Astrocyte (in vitro differentiated cells and primary cell): ENCODE results near the gene TMPRSS7. TPM values are rescaled to one million over a fixed set of nuclear protein-coding genes. Genes with fewer than 3 reads are reported as not detected.
"Not testable (repeated sequence)": the region's sequence is repeated elsewhere in the genome, so short reads cannot be mapped to it uniquely, and the experiment has no call there.

Experiments
- DNase-seq: peaks from one replicate; pipeline ENCODE4 v3.0.0-alpha.2; 2010; ENCODE audit warnings: low read depth
- FAIRE-seq: peaks from 2 replicates; lab custom pipeline; 2011; peaks lifted over from hg19 to GRCh38; lab: Jason Lieb, UNC
- H2AFZ ChIP-seq: 2 replicates; pipeline ENCODE4 v1.6.0; 2012; ENCODE audit warnings: low read depth, low read length, inconsistent platforms
- H3K27ac ChIP-seq: 2 replicates; pipeline ENCODE4 v1.5.1; 2011; ENCODE audit warnings: low read depth, low read length, inconsistent platforms
- H3K27me3 ChIP-seq: 2 replicates; pipeline ENCODE4 v1.6.0; 2011; ENCODE audit warnings: low read length, inconsistent platforms; ENCODE audit not compliant: insufficient read depth
- H3K36me3 ChIP-seq: 2 replicates; pipeline ENCODE4 v1.5.1; 2011; ENCODE audit warnings: low read length, inconsistent platforms; ENCODE audit not compliant: insufficient read depth
- H3K4me1 ChIP-seq: 2 replicates; pipeline ENCODE4 v1.5.1; 2011; ENCODE audit warnings: low read length, inconsistent platforms; ENCODE audit not compliant: insufficient read depth
- H3K4me2 ChIP-seq: 2 replicates; pipeline ENCODE4 v1.6.0; 2012; ENCODE audit warnings: low read length, inconsistent platforms
- H3K4me3 ChIP-seq: 2 replicates; pipeline ENCODE4 v1.5.1; 2011; ENCODE audit warnings: low read depth, mild to moderate bottlenecking, low read length, inconsistent platforms; ENCODE audit not compliant: insufficient read depth
- H3K79me2 ChIP-seq: 2 replicates; pipeline ENCODE4 v1.6.0; 2012; ENCODE audit warnings: mild to moderate bottlenecking, low read length, inconsistent platforms; ENCODE audit not compliant: insufficient read depth
- H3K9ac ChIP-seq: 2 replicates; pipeline ENCODE4 v1.6.0; 2012; ENCODE audit warnings: mild to moderate bottlenecking, low read length, inconsistent platforms
- H3K9me3 ChIP-seq: 2 replicates; pipeline ENCODE4 v1.5.1; 2012; ENCODE audit warnings: low read depth, mild to moderate bottlenecking, low read length, inconsistent platforms; ENCODE audit not compliant: insufficient read depth
- H4K20me1 ChIP-seq: 2 replicates; pipeline ENCODE4 v1.6.0; 2012; ENCODE audit warnings: low read length, inconsistent platforms; ENCODE audit not compliant: insufficient read depth
- H3K27ac Mint-ChIP-seq: one replicate; pipeline ENCODE4 v1.8.0; 2021; ENCODE audit warnings: mild to moderate bottlenecking, mixed read lengths; ENCODE audit not compliant: unreplicated experiment
- H3K27me3 Mint-ChIP-seq: one replicate; pipeline ENCODE4 v1.8.0; 2021; ENCODE audit warnings: low read depth, mixed read lengths; ENCODE audit not compliant: unreplicated experiment
- H3K36me3 Mint-ChIP-seq: one replicate; pipeline ENCODE4 v1.8.0; 2021; ENCODE audit warnings: low read depth, mixed read lengths; ENCODE audit not compliant: unreplicated experiment
- H3K4me1 Mint-ChIP-seq: one replicate; pipeline ENCODE4 v1.8.0; 2021; ENCODE audit warnings: low read depth, mixed read lengths; ENCODE audit not compliant: unreplicated experiment
- H3K4me3 Mint-ChIP-seq: one replicate; pipeline ENCODE4 v1.8.0; 2021; ENCODE audit warnings: mild to moderate bottlenecking, moderate library complexity, mixed read lengths; ENCODE audit not compliant: unreplicated experiment
- H3K9me3 Mint-ChIP-seq: one replicate; pipeline ENCODE4 v1.8.0; 2021; ENCODE audit warnings: mild to moderate bottlenecking, mixed read lengths; ENCODE audit not compliant: unreplicated experiment
- EZH2 ChIP-seq: IDR thresholded peaks from 2 replicates; pipeline ENCODE4 v1.6.1; 2012; ENCODE audit warnings: mild to moderate bottlenecking, low read length, inconsistent platforms; ENCODE audit not compliant: insufficient read depth
- total RNA-seq: library from RNA; stranded (reverse); gene quantifications from 2 replicates; pipeline ENCODE4 v1.2.1, GENCODE V29; 2021
- TF ChIP-seq, protein P1 (sequence below): IDR thresholded peaks from 2 replicates; pipeline ENCODE4 v1.5.1; 2011; ENCODE audit warnings: low read depth, mild to moderate bottlenecking, inconsistent platforms, low read length, moderate library complexity; ENCODE audit not compliant: insufficient read depth

TMPRSS7 gene
- total RNA-seq, 1 donor from 2014 or later, result not detected

DNA sequence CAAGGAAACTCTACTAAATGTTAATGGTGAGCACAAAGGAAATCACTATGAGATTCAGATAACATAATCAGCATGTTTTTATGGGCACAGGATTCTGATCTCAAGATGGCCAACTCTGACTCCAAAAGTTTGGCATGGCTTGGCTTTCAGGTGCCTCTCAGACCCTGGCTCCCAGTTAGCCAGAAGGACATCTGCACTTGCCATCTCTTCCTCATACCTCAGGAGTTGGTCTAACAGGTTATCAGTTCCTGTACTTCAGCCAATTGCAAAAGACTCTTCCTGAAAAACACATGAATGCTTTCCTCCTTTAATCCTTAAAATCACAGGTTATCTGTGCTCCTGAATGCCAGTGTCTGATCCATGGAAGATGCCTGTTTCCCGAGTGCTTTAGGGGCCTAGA is 25.0 kb downstream of the TMPRSS7 start:
- Histone ChIP-seq H3K9ac (no peak overlapping the region), H2AFZ (no peak overlapping the region), H3K27ac (no peak overlapping the region), H3K4me1 (peaks cover 17% of the 10 kb centered on the region), H3K4me2 (no peak overlapping the region), H3K9me3 (no peaks in the 10 kb centered on the region), H3K36me3 (no peaks in the 10 kb centered on the region), H3K4me3 (no peak overlapping the region), H3K27me3 (no peaks in the 10 kb centered on the region), H4K20me1 (no peaks in the 10 kb centered on the region), H3K79me2 (no peaks in the 10 kb centered on the region)
- peaks cover 16% of the 10 kb centered on the region for H3K4me1 Mint-ChIP-seq
- H3K4me3 Mint-ChIP-seq, result no peak overlapping the region
- H3K27ac Mint-ChIP-seq, result no peak overlapping the region
- no peaks in the 10 kb centered on the region for H3K36me3 Mint-ChIP-seq
- TF ChIP-seq, protein P1, sequence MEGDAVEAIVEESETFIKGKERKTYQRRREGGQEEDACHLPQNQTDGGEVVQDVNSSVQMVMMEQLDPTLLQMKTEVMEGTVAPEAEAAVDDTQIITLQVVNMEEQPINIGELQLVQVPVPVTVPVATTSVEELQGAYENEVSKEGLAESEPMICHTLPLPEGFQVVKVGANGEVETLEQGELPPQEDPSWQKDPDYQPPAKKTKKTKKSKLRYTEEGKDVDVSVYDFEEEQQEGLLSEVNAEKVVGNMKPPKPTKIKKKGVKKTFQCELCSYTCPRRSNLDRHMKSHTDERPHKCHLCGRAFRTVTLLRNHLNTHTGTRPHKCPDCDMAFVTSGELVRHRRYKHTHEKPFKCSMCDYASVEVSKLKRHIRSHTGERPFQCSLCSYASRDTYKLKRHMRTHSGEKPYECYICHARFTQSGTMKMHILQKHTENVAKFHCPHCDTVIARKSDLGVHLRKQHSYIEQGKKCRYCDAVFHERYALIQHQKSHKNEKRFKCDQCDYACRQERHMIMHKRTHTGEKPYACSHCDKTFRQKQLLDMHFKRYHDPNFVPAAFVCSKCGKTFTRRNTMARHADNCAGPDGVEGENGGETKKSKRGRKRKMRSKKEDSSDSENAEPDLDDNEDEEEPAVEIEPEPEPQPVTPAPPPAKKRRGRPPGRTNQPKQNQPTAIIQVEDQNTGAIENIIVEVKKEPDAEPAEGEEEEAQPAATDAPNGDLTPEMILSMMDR, result no peak
- no peak for TF ChIP-seq EZH2
- H3K27me3 Mint-ChIP-seq, result no peaks in the 10 kb centered on the region
- DNase-seq (no peak), FAIRE-seq (no peak)
- no peaks in the 10 kb centered on the region for H3K9me3 Mint-ChIP-seq

DNA sequence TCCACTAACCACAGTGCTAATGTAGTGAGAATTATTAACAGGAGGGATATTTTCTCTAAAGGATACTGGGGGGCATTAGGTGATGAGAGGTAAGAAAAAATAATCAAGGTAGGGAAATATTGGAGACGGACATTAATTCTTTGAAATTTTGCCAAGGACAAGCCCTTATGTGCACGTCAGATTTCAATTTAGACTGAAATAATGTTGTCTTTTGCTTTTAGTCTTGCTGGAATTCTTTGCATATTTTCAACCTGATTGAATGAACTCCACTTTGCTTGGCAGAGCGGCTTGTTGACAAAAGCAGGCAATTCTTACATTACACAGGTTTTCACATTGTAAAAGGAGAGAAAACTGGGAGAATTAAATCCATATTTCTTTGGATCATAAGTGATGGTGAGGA is 26.6 kb downstream of the TMPRSS7 start:
- TF ChIP-seq, protein P1, result no peak
- no peak for TF ChIP-seq EZH2
- Histone ChIP-seq H3K27ac (peak overlapping the region; percentile 46), H3K79me2 (no peaks in the 10 kb centered on the region), H3K9ac (peak overlapping the region; percentile 38), H3K4me2 (peak overlapping the region; percentile 51), H3K4me3 (no peak overlapping the region), H3K9me3 (no peaks in the 10 kb centered on the region), H2AFZ (peak overlapping the region; percentile 50), H3K27me3 (no peaks in the 10 kb centered on the region), H4K20me1 (no peaks in the 10 kb centered on the region), H3K36me3 (no peaks in the 10 kb centered on the region), H3K4me1 (peaks cover 17% of the 10 kb centered on the region)
- Mint-ChIP-seq H3K27ac (peak overlapping the region; percentile 70), H3K36me3 (no peaks in the 10 kb centered on the region), H3K27me3 (no peaks in the 10 kb centered on the region), H3K4me1 (peaks cover 16% of the 10 kb centered on the region), H3K9me3 (no peaks in the 10 kb centered on the region), H3K4me3 (peak overlapping the region; percentile 12)
- DNase-seq (peak; percentile 75), FAIRE-seq (peak; percentile 81)

DNA sequence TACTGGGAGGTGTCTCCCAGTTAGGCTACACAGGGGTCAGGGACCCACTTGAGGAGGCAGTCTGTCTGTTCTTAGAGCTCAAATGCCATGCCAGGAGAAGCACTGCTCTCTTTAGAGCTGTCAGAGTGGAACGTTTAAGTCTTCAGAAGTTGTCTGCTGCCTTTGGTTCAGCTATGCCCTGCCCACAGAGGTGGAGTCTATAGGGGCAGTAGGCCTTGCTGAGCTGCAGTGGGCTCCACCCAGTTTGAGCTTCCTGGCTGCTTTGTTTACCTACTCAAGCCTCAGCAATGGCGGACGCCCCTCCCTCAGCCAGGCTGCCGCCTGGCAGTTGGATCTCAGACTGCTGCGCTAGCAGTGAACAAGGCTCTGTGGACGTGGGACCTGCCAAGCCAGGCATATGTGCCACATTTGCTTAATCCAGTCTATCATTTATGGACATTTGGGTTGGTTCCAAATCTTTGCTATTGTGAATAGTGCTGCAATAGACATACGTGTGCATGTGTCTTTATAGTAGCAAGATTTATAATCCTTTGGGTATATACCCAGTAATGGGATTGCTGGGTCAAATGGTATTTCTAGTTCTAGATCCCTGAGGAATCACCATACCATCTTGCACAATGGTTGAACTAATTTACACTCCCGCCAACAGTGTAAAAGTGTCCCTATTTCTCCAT is 38.0 kb downstream of the TMPRSS7 start:
- not testable (repeated sequence) for H3K27me3 Mint-ChIP-seq, H3K4me2 ChIP-seq, H3K36me3 ChIP-seq, H2AFZ ChIP-seq, H3K4me3 ChIP-seq, H4K20me1 ChIP-seq, H3K4me3 Mint-ChIP-seq, H3K9me3 ChIP-seq, H3K79me2 ChIP-seq, H3K27me3 ChIP-seq, FAIRE-seq, H3K9ac ChIP-seq, H3K27ac ChIP-seq, H3K36me3 Mint-ChIP-seq, DNase-seq, H3K27ac Mint-ChIP-seq
- peaks cover 21% of the 10 kb centered on the region for H3K4me1 ChIP-seq
- peaks cover 11% of the 10 kb centered on the region for H3K9me3 Mint-ChIP-seq
- H3K4me1 Mint-ChIP-seq, result peaks cover 17% of the 10 kb centered on the region
